H9 (cell line): ENCODE data around the gene NGB. TPM values are rescaled to one million over a fixed set of nuclear protein-coding genes. Genes with fewer than 3 reads are reported as not detected.

ENCODE experiments used
- DNase-seq: peaks from one replicate; pipeline ENCODE4 v3.0.0-alpha.2; 2017
- H2AFZ ChIP-seq: one replicate; pipeline ENCODE4 v1.6.1; 2013; ENCODE audit warnings: mild to moderate bottlenecking, low read length, control low read depth, moderate library complexity
- H2AK5ac ChIP-seq: 2 replicates; pipeline ENCODE4 v1.6.1; 2013; ENCODE audit warnings: low read length, control low read depth, mixed read lengths; ENCODE audit not compliant: insufficient read length
- H2BK120ac ChIP-seq: one replicate; pipeline ENCODE4 v1.6.1; 2013; ENCODE audit warnings: low read depth, mild to moderate bottlenecking, low read length, control low read depth, inconsistent platforms; ENCODE audit not compliant: poor library complexity, severe bottlenecking
- H2BK12ac ChIP-seq: 2 replicates; pipeline ENCODE4 v1.6.1; 2013; ENCODE audit warnings: low read length, control low read depth, mixed read lengths, low read depth; ENCODE audit not compliant: insufficient read length
- H2BK15ac ChIP-seq: 2 replicates; pipeline ENCODE4 v1.6.1; 2013; ENCODE audit warnings: low read depth, low read length, control low read depth
- H2BK20ac ChIP-seq: one replicate; pipeline ENCODE4 v1.6.1; 2013; ENCODE audit warnings: low read depth, mild to moderate bottlenecking, low read length, control low read depth, inconsistent platforms; ENCODE audit not compliant: poor library complexity, severe bottlenecking
- H2BK5ac ChIP-seq: 2 replicates; pipeline ENCODE4 v1.6.1; 2013; ENCODE audit warnings: low read length, control low read depth, mixed read lengths; ENCODE audit not compliant: insufficient read length
- H3K14ac ChIP-seq: 2 replicates; pipeline ENCODE4 v1.6.1; 2013; ENCODE audit warnings: low read length, control low read depth; ENCODE audit not compliant: insufficient read depth
- H3K18ac ChIP-seq: 2 replicates; pipeline ENCODE4 v1.6.1; 2013; ENCODE audit warnings: low read depth, mild to moderate bottlenecking, mixed read lengths, low read length, control low read depth; ENCODE audit not compliant: insufficient read length
- H3K23ac ChIP-seq: 2 replicates; pipeline ENCODE4 v1.6.1; 2013; ENCODE audit warnings: low read length, control low read depth, mixed read lengths, low read depth; ENCODE audit not compliant: insufficient read length
- H3K23me2 ChIP-seq: 2 replicates; pipeline ENCODE4 v1.6.1; 2013; ENCODE audit warnings: low read depth, mild to moderate bottlenecking, mixed read lengths, low read length, control low read depth; ENCODE audit not compliant: insufficient read length, poor library complexity, severe bottlenecking
- H3K27ac ChIP-seq: 2 replicates; pipeline ENCODE4 v1.5.1; 2013; ENCODE audit warnings: low read length, control low read depth, mixed read lengths, low read depth; ENCODE audit not compliant: insufficient read length
- H3K27me3 ChIP-seq: 2 replicates; pipeline ENCODE4 v1.6.1; 2013; ENCODE audit warnings: low read length, control low read depth, inconsistent platforms; ENCODE audit not compliant: insufficient read depth
- H3K4ac ChIP-seq: 2 replicates; pipeline ENCODE4 v1.6.1; 2013; ENCODE audit warnings: low read depth, mild to moderate bottlenecking, control low read depth, inconsistent platforms, low read length, moderate library complexity
- H3K4me1 ChIP-seq: 2 replicates; pipeline ENCODE4 v1.6.1; 2013; ENCODE audit warnings: low read length, control low read depth, inconsistent platforms; ENCODE audit not compliant: insufficient read depth
- H3K4me2 ChIP-seq: 2 replicates; pipeline ENCODE4 v1.6.1; 2013; ENCODE audit warnings: low read length, control low read depth, mixed read lengths; ENCODE audit not compliant: insufficient read length, insufficient read depth
- H3K56ac ChIP-seq: 2 replicates; pipeline ENCODE4 v1.6.1; 2013; ENCODE audit warnings: low read depth, mild to moderate bottlenecking, mixed read lengths, low read length, control low read depth; ENCODE audit not compliant: insufficient read length
- H3K79me1 ChIP-seq: 2 replicates; pipeline ENCODE4 v1.6.1; 2013; ENCODE audit warnings: low read depth, mild to moderate bottlenecking, moderate library complexity, low read length, control low read depth, inconsistent platforms; ENCODE audit not compliant: insufficient read depth, poor library complexity, severe bottlenecking
- H3K79me2 ChIP-seq: 2 replicates; pipeline ENCODE4 v1.6.1; 2013; ENCODE audit warnings: low read length, control low read depth, inconsistent platforms; ENCODE audit not compliant: insufficient read depth
- H3K9ac ChIP-seq: 2 replicates; pipeline ENCODE4 v1.6.1; 2013; ENCODE audit warnings: low read length, control low read depth, mixed read lengths; ENCODE audit not compliant: insufficient read length; ENCODE audit errors: extremely low read depth
- H3K9me3 ChIP-seq: one replicate; pipeline ENCODE4 v1.6.1; 2013; ENCODE audit warnings: low read depth, low read length, inconsistent platforms; ENCODE audit not compliant: control insufficient read depth
- H3T11ph ChIP-seq: one replicate; pipeline ENCODE4 v1.6.1; 2013; ENCODE audit warnings: mild to moderate bottlenecking, low read length, control low read depth, inconsistent platforms
- H4K20me1 ChIP-seq: one replicate; pipeline ENCODE4 v1.6.1; 2013; ENCODE audit not compliant: control insufficient read depth, insufficient read length, insufficient read depth
- H4K5ac ChIP-seq: 2 replicates; pipeline ENCODE4 v1.6.1; 2013; ENCODE audit warnings: low read depth, mild to moderate bottlenecking, mixed read lengths, low read length, control low read depth; ENCODE audit not compliant: insufficient read length
- H4K8ac ChIP-seq: replicated peaks from 2 replicates; pipeline ENCODE4 v1.6.1; 2013; ENCODE audit warnings: low read length, control low read depth, mixed read lengths, low read depth; ENCODE audit not compliant: insufficient read length
- H4K91ac ChIP-seq: 2 replicates; pipeline ENCODE4 v1.6.1; 2013; ENCODE audit warnings: low read depth, mild to moderate bottlenecking, moderate library complexity, mixed read lengths, low read length, control low read depth; ENCODE audit not compliant: insufficient read length
- H3K27ac Mint-ChIP-seq, 3 experiments: 2 replicates in 2 of 3; 3 replicates in 1 of 3; pipeline ENCODE4 v1.8.0; 2020 to 2021; ENCODE audit warnings: mixed read lengths in 3 of 3, mild to moderate bottlenecking in 1 of 3, moderate library complexity in 1 of 3
- H3K27me3 Mint-ChIP-seq: 2 replicates; pipeline ENCODE4 v1.8.0; 2021; ENCODE audit warnings: low read depth, mild to moderate bottlenecking, moderate library complexity, mixed read lengths
- H3K36me3 Mint-ChIP-seq, 3 experiments: 2 replicates in 2 of 3; 3 replicates in 1 of 3; pipeline ENCODE4 v1.8.0; 2020 to 2021; ENCODE audit warnings: low read depth in 3 of 3, mixed read lengths in 3 of 3; ENCODE audit not compliant: insufficient read depth in 1 of 3
- H3K4me1 Mint-ChIP-seq, 2 experiments: 2 replicates each; pipeline ENCODE4 v1.8.0; 2020; ENCODE audit warnings: mixed read lengths in 2 of 2
- H3K4me3 Mint-ChIP-seq, 2 experiments: 2 replicates in 1 of 2; 3 replicates in 1 of 2; pipeline ENCODE4 v1.8.0; 2020 to 2021; ENCODE audit warnings: mild to moderate bottlenecking in 2 of 2, mixed read lengths in 2 of 2, moderate library complexity in 1 of 2
- H3K9me3 Mint-ChIP-seq, 2 experiments: 2 replicates in 1 of 2; 3 replicates in 1 of 2; pipeline ENCODE4 v1.8.0; 2020; ENCODE audit warnings: mild to moderate bottlenecking in 2 of 2, mixed read lengths in 2 of 2, moderate library complexity in 1 of 2
- CTCF ChIP-seq: fragments of 200-600 bp; sonication (generic); conservative IDR thresholded peaks from 3 replicates; pipeline ENCODE4 v1.8.0; 2021; ENCODE audit warnings: antibody characterized with exemption, mild to moderate bottlenecking
- WGBS: extraction: QIAGEN DNeasy Blood & Tissue Kit; methylation state at CpG from one replicate; pipeline ENCODE4 v1.1.7; 2013; ENCODE audit warnings: missing lambda C conversion rate, low lambda C conversion rate, mixed read lengths; ENCODE audit not compliant: insufficient read length; ENCODE audit errors: extremely low coverage; 5-methylcytosine and 5-hydroxymethylcytosine counted together
- total RNA-seq: library from RNA; stranded (reverse); gene quantifications from 2 replicates; pipeline ENCODE4 v1.2.1, GENCODE V29; 2021

Gene NGB
- total RNA-seq, 1 experiment from 2014 or later = 0.26 TPM

DNA sequence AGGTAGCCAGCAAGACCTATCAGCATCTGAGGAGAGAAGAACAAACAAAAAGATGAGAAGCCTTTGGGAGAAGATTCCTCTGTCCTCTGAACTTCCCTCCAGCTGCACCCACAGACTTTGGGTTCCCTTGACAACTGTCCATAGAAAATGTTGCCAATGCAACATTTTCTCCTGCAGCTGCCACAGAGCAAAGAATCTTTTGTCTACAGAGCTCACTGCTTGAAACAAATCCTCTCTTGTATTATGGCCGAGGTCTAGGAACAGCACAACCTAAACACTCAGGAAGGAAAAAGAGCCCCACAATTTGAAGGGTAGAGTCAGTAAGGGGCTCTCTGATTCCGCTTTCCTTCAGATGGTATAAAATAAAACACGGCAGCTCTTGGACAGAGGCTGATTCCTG is 35.4 kb upstream of the NGB start:
- H3K9ac ChIP-seq = no peak overlapping the region
- no peaks in the 10 kb centered on the region for H3K27me3 ChIP-seq
- no peaks in the 10 kb centered on the region for H3K27me3 Mint-ChIP-seq
- H3K27ac ChIP-seq = no peak overlapping the region
- DNase-seq = no peak
- no peak overlapping the region for H2BK12ac ChIP-seq
- no peak overlapping the region for H3K18ac ChIP-seq
- no peak overlapping the region for H2BK5ac ChIP-seq
- H2AFZ ChIP-seq = no peak overlapping the region
- H2AK5ac ChIP-seq = no peak overlapping the region
- H3K14ac ChIP-seq = no peak overlapping the region
- H3K23me2 ChIP-seq = no peaks in the 10 kb centered on the region
- H4K20me1 ChIP-seq = no peaks in the 10 kb centered on the region
- no peak overlapping the region for H3K4me2 ChIP-seq
- H3T11ph ChIP-seq = no peak overlapping the region
- H4K5ac ChIP-seq = no peak overlapping the region
- no CpG with 5 or more reads among the region's 3 CpGs for WGBS
- H3K9me3 Mint-ChIP-seq = no peaks in the 10 kb centered on the region
- H3K4ac ChIP-seq = no peak overlapping the region
- no peaks in the 10 kb centered on the region for H3K79me2 ChIP-seq
- no peak overlapping the region for H3K23ac ChIP-seq
- H3K4me1 Mint-ChIP-seq = peaks cover 10 to 12% of the 10 kb centered on the region in 2 experiments
- H2BK15ac ChIP-seq = no peak overlapping the region
- TF ChIP-seq CTCF = no peak
- peak overlapping the region in 1 of 3 experiments; percentile 58; a peak in 2 of 7 replicates for H3K27ac Mint-ChIP-seq
- no peak overlapping the region for H2BK120ac ChIP-seq
- no peak overlapping the region for H4K91ac ChIP-seq
- no peaks in the 10 kb centered on the region for H3K79me1 ChIP-seq
- no peak overlapping the region for H3K4me3 Mint-ChIP-seq
- H3K9me3 ChIP-seq = no peaks in the 10 kb centered on the region
- no peak overlapping the region for H4K8ac ChIP-seq
- H3K36me3 Mint-ChIP-seq = peaks cover 2 to 16% (median 14%) of the 10 kb centered on the region in 3 experiments; a peak in 5 of 7 replicates
- no peak overlapping the region for H2BK20ac ChIP-seq
- H3K4me1 ChIP-seq = no peaks in the 10 kb centered on the region
- H3K56ac ChIP-seq = no peak overlapping the region
